Panc1 (cell line): ENCODE data around the gene ANO1. TPM values are rescaled to one million over a fixed set of nuclear protein-coding genes. Genes with fewer than 3 reads are reported as not detected.

Experiments used
- ATAC-seq: fragments of 200-7000 bp; cut with Tn5 transposase; 2 replicates; pipeline ENCODE4 v1.9.1; 2020; ENCODE audit warnings: mild to moderate bottlenecking, moderate library complexity
- BruUV-seq: library from RNA; stranded (reverse); fragments of 400-500 nt; replicated peaks from 2 replicates; lab custom pipeline; 2021; lab: Mats Ljungman, UMichigan
- CTCF ChIA-PET: fragments of 300-600 bp; sonication (Branson Sonifier 250); formaldehyde crosslinking; loops from one replicate; lab custom pipeline; 2022; ENCODE audit warnings: antibody characterized with exemption; lab: Charles Lee
- POLR2A ChIA-PET: fragments of 300-600 bp; sonication (Branson Sonifier 250); formaldehyde crosslinking; loops from one replicate; lab custom pipeline; 2022; ENCODE audit warnings: antibody characterized with exemption; lab: Charles Lee
- DNase-seq: peaks from one replicate; pipeline ENCODE4 v3.0.0-alpha.2; 2010; ENCODE audit warnings: low read depth, low spot score
- H3K27ac ChIP-seq: 2 replicates; pipeline ENCODE4 v1.5.1; 2011; ENCODE audit warnings: mild to moderate bottlenecking, low read length, inconsistent platforms
- H3K27me3 ChIP-seq: fragments of 200-500 bp; sonication (Bioruptor generic); 2 replicates; pipeline ENCODE4 v1.6.0; 2014; ENCODE audit warnings: low read length, inconsistent platforms; ENCODE audit not compliant: control insufficient read depth, insufficient read depth
- H3K36me3 ChIP-seq: fragments of 200-500 bp; sonication (Bioruptor generic); 2 replicates; pipeline ENCODE4 v1.5.1; 2014; ENCODE audit warnings: inconsistent platforms, mild to moderate bottlenecking, low read length, moderate library complexity; ENCODE audit not compliant: control insufficient read depth, insufficient read depth
- H3K4me1 ChIP-seq: 2 replicates; pipeline ENCODE4 v1.5.1; 2011; ENCODE audit warnings: inconsistent platforms, mild to moderate bottlenecking, low read length, moderate library complexity; ENCODE audit not compliant: control insufficient read depth, insufficient read depth
- H3K4me3 ChIP-seq, 2 experiments: 2 replicates each; pipeline ENCODE4 v1.5.1; 2011 to 2012; ENCODE audit warnings: low read depth in 2 of 2, low read length in 2 of 2, mild to moderate bottlenecking in 2 of 2, inconsistent platforms in 1 of 2, moderate library complexity in 1 of 2
- H3K9me3 ChIP-seq: fragments of 200-500 bp; sonication (Bioruptor generic); 2 replicates; pipeline ENCODE4 v1.5.1; 2014; ENCODE audit warnings: low read depth, mild to moderate bottlenecking, inconsistent platforms, low read length, moderate library complexity; ENCODE audit not compliant: control insufficient read depth, insufficient read depth
- CTCF ChIP-seq: fragments of 450-650 bp; IDR thresholded peaks from 2 replicates; pipeline ENCODE4 v1.5.1; 2017; ENCODE audit warnings: mild to moderate bottlenecking
- POLR2AphosphoS5 ChIP-seq: IDR thresholded peaks from 2 replicates; pipeline ENCODE4 v1.6.1; 2012; ENCODE audit warnings: mild to moderate bottlenecking, low read depth, low read length, moderate library complexity
- REST ChIP-seq, 2 experiments: IDR thresholded peaks; 2 replicates each; pipeline ENCODE4 v1.6.1; 2011 to 2012; ENCODE audit warnings: low read depth in 2 of 2, control low read depth in 1 of 2, low read length in 1 of 2, mild to moderate bottlenecking in 1 of 2, moderate library complexity in 1 of 2; ENCODE audit not compliant: insufficient read depth in 1 of 2
- SIN3A ChIP-seq: IDR thresholded peaks from 2 replicates; pipeline ENCODE4 v1.6.1; 2012; ENCODE audit warnings: low read depth, mild to moderate bottlenecking, low read length, moderate library complexity, borderline replicate concordance; ENCODE audit not compliant: insufficient read depth
- TCF7L2 ChIP-seq: IDR thresholded peaks from 2 replicates; pipeline ENCODE4 v1.6.1; 2011; ENCODE audit warnings: mild to moderate bottlenecking, low read depth, low read length, inconsistent platforms
- in situ Hi-C: cut with HindIII; loops from 2 replicates; pipeline ENCODE4 v1.10.0; 2016; ENCODE audit warnings: low sequenced_read_pairs, low pct_unique_long_range_greater_than_20kb
- intact Hi-C: fragments of 100-400 bp; cut with micrococcal nuclease; formaldehyde crosslinking; loops from one replicate; pipeline ENCODE4 v1.10.0; 2022; ENCODE audit not compliant: unreplicated experiment
- total RNA-seq: library from RNA; stranded (reverse); gene quantifications from one replicate; pipeline ENCODE4 v1.2.1, GENCODE V29; 2021; ENCODE audit not compliant: unreplicated experiment

Gene ANO1
- total RNA-seq, 1 experiment from 2014 or later: 2.3 TPM

DNA sequence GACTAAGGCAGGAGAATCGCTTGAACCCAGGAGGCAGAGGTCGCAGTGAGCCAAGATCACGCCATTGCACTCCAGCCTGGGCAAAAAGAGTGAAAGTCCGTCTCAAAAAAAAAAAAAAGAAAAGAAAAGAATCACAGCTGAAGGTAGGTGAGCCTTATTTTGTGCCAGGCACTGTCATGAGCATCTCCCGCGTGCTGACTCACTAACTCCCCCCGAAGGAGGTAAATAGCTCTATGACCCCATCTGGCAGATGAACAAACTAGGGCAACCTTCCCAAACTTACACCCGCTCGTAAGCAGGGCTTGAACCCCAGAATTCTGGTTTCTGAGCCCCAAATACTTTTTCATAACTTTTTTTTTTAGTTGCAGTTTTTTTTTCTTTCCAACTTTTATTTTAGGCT lies 60.3 kb downstream of the ANO1 start:
- Histone ChIP-seq H3K27me3 (no peaks in the 10 kb centered on the region), H3K4me3 (no peak overlapping the region), H3K4me1 (no peaks in the 10 kb centered on the region), H3K27ac (no peak overlapping the region), H3K9me3 (no peaks in the 10 kb centered on the region), H3K36me3 (no peaks in the 10 kb centered on the region)
- ChIA-PET CTCF (interaction anchor here (0.7 kb wide), 1 partner anchor 259 kb away, joined by 3 read pairs; no protein-coding TSS in a partner anchor), POLR2A (interaction anchor here (0.6 to 0.9 kb wide), 3 partner anchors 34 to 47 kb away, joined by 3 to 4 read pairs (median 3); no protein-coding TSS in a partner anchor)
- in situ Hi-C loops: no loop called here
- DNase-seq (no peak), ATAC-seq (no peak)
- TF ChIP-seq REST (IDR thresholded peaks at IDR 0.05; ENCODE audit: insufficient read depth in 1 of 2, low read depth in 2 of 2, low read length in 1 of 2) (no peak), SIN3A (no peak), TCF7L2 (no peak), CTCF (no peak), POLR2AphosphoS5 (no peak)
- BruUV-seq: no TSS peak
- intact Hi-C loops: no loop called here

- H3K9me3 ChIP-seq: no peaks in the 10 kb centered on the region
- no TSS peak for BruUV-seq
- H3K27me3 ChIP-seq: no peaks in the 10 kb centered on the region
- H3K36me3 ChIP-seq: no peaks in the 10 kb centered on the region
- CTCF ChIA-PET: interaction anchor here (0.7 kb wide), 1 partner anchor 20 kb away, joined by 3 read pairs; no protein-coding TSS in a partner anchor
- H3K4me3 ChIP-seq: no peak overlapping the region
- POLR2A ChIA-PET: no interaction called here
- DNase-seq (no peak), ATAC-seq (no peak)
- peaks cover under 1% of the 10 kb centered on the region; the same call in 1 of the 2 replicates for H3K4me1 ChIP-seq
- intact Hi-C loops (no loop called here), in situ Hi-C loops (no loop called here)
- TF ChIP-seq CTCF (no peak), POLR2AphosphoS5 (no peak), REST (IDR thresholded peaks at IDR 0.05; ENCODE audit: insufficient read depth in 1 of 2, low read depth in 2 of 2, low read length in 1 of 2) (no peak), SIN3A (no peak)
- no peak overlapping the region for H3K27ac ChIP-seq
Observed at GRCh38 chr11:70139785-70140410, 61.8 kb downstream of the ANO1 start.
